T-helper 9 cell (primary cell): ENCODE data around the gene DGAT2.

Source experiments
- DNase-seq: peaks from one replicate; pipeline ENCODE4 v3.0.0-alpha.2; 2020

The DGAT2 gene

DNA sequence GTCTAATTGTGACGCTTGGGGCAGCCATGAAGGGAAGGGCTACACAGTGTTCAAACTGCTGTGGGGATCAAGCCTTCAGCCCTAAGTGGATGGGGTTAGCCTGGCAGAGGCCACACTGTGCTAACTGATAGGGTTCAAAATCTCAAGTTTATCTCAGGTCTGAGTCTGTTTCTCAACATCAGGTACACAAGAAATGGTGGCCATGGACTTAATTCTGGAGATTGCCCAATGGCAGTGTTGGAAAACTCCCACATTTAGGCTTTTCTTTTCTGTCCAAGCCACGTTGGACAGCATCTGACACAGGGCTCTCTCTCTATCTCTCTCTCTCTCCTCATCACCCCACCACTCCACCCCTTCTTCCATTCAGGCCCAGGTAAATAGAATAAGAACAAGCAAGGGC is 10.9 kb upstream of the DGAT2 start:
- DNase-seq: no peak

DNA sequence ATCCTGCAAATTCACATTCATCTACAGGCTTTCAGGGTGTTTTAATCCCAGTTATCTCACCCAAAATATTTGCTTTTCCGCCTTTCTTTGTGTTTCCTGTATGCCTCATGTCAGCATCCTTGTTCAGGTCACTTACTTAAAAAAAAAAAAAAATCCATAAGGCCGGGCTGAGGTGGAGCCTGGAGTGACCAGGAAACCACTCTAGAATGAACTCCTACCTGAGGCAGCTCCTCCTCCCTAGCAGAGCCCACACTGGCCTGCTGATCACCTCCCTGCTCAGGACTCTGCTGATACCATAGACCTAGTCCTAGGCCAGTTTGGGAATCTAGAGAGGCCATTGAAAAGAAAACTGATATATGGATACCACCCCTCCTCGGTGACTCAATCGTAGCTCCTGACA is 8.7 kb upstream of the DGAT2 start:
- DNase-seq: no peak

- DNase-seq: no peak
These were observed 8.3 kb upstream of the DGAT2 start for GRCh38 chr11:75760243-75760642.

GRCh38 chr11:75760710-75761493 is 7.7 kb upstream of the DGAT2 start:
- no peak for DNase-seq

DNA sequence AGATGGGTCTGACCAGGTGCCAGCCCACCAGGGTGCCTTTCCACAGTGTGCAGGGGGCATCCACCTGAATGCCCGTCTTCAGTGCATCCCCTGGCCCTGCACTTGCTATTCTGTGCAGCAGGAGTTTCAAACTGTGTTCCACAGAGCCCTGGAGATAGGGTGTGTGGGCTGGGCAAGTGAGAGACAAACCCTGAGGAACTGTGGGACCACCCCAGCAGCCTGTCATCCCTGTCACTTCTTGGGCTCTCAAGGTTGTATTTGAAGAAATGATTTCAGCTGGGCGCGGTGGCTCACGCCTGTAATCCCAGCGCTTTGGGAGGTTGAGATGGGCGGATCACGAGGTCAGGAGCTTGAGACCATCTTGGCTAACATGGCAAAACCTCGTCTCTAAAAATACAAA is 6.4 kb upstream of the DGAT2 start:
- no peak for DNase-seq

DNA sequence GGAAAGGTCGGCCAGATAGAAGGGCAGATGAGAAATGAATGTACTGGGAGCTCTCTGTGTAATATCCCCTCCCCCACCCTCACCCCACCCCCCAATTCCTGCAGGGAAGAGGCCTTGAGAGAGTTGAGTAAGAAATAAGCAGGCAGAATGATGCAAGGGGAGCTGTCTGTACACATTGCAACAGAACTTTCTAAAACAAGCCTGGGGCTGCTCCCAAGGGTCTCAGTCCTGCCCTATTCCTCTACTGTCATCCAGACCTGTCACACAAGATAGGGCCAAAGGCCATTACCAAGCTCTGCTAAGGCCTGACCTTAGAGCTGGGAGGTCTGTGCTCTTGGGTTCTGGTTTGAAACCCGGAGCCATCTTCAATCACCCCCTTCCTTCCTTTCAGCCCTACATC is 5.7 kb upstream of the DGAT2 start:
- no peak for DNase-seq

GRCh38 chr11:75763846-75764245 is 4.7 kb upstream of the DGAT2 start:
- DNase-seq: no peak

DNA sequence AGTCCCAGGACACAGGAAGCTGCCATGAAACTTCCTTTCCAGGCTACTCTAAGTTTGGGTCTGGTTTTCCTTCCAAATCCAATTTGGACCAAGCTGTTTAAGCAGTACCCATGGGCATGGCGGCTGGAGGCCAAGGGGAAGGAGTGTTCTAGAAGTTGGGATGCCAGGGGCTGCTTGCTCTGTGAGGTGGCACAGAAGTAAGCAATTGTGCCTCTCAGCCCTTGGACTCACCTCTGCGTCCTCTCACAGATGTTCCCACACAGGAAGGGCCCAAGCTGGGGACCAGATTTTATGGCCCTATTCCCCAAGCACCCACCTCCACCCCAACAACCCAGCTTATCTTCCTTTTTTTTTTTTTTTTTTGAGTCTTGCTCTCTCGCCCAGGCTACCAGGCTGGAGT is 3.5 kb upstream of the DGAT2 start:
- no peak for DNase-seq

- DNase-seq: no peak
These were observed 1.9 kb upstream of the DGAT2 start for GRCh38 chr11:75766443-75767227.

- DNase-seq: no peak
These were observed 1.4 kb upstream of the DGAT2 start for GRCh38 chr11:75767228-75767572.

- no peak for DNase-seq
These were observed 826 bp upstream of the DGAT2 start for GRCh38 chr11:75767793-75768111.

DNA sequence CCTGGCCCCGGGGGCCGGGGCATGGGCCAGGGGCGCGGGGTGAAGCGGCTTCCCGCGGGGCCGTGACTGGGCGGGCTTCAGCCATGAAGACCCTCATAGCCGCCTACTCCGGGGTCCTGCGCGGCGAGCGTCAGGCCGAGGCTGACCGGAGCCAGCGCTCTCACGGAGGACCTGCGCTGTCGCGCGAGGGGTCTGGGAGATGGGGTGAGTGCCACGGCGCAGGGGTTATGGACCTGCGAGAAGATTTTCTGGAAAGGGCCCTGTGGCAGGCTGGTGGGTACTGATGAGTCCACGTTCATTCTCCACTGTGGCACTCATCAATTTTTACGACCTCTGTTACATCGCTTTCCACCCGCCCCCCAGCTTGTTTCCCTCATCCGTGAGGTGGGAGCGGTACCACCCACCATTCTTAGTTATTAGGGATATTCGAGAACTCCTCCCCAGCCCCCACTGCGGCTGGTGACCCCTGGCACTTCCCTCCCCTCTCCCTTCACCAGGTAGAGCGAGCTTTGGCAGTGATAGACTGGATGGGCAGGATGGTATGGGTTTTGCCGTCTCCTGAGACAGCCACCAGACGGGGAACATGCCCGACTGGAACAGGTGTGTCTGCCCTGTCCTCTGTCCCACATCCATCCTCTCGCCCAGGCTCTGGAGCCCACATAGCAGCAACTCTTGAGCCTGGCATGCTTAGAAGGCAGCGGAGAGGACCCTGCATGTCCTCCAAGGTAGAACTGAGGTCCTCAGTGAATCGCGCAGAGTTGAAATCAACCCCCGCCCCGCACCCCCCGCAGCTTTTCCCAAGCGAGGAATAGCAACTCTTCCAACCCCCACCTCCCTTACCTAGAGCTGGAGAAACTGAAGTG is 562 bp downstream of the DGAT2 start:
- DNase-seq: no peak

GRCh38 chr11:75770102-75770501 is 1.5 kb downstream of the DGAT2 start:
- no peak for DNase-seq

DNA sequence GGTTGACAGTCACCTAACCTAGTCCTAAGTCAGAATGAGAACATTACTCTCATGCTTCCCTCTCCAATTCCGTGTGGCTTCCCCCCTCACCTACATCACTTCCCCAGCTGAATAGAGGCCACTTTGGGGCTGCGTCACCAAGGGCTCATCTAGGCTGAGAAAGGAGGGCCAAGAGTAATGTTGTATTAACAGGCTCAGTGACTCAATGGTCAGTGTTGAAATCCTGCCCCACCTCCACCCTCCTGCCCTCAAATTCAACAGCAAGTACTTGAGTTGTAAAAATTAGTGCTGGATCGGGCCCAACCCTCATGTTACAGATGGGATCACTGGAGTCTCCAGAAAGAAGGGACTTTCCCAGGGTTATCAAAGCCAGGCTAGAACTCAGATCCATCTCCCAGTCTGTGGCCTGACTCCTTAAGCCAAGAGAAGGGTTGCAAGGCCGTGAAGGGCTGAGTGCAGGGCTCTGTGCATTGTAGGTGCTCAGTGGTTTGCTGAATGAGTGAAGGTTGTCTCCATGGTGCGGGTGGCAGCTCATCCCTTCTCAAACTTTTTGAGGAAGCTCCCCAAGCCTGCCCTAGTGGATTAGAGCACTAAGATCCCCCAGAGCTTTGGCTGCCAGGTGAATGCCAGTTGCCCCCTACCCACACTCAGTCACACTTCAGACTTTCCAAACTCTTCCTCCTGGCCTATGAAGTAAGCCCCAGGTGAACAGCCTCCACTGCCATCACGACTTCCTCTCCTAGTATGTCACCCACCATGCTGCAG is 3.2 kb downstream of the DGAT2 start:
- no peak for DNase-seq

DNA sequence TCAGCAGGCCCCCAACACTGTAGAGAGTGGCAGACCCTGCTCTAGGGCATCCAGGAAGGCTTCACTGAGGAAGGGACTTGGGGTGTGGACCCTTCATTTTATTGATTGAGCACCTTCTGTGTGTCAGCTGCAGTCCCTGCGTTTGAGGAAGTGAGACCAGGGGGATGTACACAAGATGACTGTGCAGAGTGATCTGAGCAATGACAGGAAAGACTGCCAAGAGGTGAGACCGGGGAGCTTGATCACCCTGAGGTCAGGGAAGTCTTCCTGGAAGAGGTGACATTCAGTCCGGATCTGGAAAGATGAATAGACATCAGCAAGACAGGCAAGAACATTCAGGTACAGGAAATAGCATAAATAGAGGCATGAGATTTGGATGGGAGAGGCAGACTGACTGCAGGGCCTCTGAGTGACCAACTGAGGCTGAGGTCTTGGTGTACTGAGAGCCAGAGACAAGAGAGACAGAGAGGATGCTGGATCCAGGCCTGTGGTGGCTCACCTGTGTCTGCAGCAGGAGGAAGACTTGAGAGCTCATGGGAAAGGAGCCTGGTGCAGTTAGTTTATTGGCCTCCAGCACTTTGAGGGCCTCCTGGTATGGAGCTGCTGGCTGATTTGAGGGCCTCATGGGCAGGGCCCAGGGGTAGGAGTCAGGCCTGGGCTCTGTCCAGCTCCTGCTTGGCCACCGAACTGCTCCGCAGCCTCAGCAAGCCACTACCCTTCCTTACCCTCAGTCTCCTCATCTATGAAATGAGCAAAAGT is 5.2 kb downstream of the DGAT2 start:
- DNase-seq: no peak

DNA sequence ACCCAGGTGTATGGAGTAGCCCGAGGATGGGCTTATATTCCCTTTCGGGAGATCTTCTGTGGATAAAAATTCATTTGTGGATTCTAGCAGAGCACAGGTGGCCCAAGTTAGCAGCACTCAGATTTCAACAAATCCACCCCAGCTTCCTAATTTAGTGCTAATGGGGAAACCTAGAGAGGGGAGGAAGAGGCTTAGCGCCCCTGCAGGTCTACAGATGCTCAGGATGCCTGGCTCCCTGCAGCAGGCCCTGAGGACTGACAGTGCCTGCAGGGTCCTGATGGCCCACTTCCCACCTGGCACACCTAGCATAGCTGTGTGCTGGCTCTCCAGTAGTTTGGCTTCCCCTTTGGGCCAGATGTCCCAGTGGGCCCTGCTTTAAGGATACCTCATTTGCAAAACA is 6.5 kb downstream of the DGAT2 start:
- no peak for DNase-seq

GRCh38 chr11:75776546-75776945 is 8.0 kb downstream of the DGAT2 start:
- DNase-seq: no peak

DNA sequence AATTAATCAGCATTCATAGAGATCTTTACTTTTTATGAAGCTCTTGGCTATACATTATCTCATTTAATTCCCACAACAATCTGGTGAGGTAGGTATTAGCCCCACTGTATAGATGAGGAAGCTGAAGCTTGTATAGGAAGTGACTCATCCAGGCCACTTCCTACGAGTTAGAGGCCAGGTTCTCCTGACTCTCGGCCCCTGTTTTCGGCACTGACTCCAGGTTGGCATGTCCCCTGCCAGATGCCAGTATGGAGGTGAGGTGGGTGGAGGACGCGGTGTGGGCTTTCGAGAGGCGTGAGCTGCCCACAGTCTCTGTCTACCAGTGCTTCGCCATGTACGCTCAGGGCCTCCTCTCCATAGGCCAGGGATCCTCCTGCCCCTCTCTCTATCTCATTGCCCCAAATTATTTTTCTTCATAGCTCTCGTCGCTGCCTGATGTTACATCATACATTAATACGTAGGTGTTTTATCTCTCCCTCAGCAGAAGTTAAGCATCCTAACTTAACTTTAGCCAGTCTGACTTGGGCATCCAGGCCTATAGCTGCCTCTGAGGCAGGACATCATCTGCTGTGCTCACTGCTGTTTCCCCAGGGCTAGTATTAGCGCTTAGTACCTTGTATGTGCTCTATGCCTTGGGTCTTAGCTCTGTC is 9.0 kb downstream of the DGAT2 start:
- DNase-seq: no peak

DNA sequence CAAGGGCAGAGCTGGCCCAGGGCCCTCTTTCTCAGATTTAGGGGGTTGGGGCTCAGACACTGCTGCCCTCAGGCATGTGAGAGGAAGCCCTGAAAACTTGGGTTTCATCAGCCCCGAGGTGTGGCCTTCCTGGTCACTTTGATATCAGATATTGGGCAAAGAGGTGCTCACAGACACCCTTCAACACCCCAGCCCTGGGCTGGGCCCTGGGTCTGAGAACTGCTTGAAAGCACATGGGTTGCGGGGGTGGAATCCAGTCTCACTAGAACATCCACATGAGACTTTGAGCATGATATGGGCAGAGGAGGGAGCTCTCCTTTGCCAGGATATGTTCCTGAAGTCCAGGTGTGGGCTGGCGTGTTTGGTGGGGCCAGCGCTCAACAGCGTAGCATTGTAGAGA is 10.4 kb downstream of the DGAT2 start:
- no peak for DNase-seq

GRCh38 chr11:75779960-75780359 is 11.4 kb downstream of the DGAT2 start:
- no peak for DNase-seq

- no peak for DNase-seq
These were observed 12.3 kb downstream of the DGAT2 start for GRCh38 chr11:75780888-75781287.

DNA sequence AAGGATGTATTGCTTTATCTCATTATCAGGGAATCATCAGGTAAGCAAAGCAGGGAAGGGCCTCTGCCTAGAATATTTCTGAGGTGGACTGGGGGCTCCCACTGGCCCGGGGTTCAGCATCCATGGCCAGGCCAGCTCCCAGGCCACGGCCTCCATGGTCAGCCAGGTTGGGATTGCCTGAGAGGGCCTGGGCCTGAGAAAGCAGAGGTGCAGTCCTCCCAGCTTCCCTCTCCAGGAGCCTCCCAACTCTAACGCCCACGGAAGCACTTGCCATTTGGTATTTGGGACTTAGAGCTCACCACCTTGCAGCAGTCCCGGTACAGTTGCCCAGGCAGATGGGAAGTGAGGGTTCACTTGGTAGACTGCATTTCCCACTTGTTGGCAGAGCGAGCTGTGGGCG is 12.7 kb downstream of the DGAT2 start:
- no peak for DNase-seq
